Cerebellar nuclear complex (tissue), 1 donor: ENCODE data around the gene HRCT1.
"Not testable (repeated sequence)": the region's sequence is repeated elsewhere in the genome, so short reads cannot be mapped to it uniquely, and the experiment has no call there.

Experiments used
- DNase-seq, 2 experiments: peaks; one replicate each; lab custom pipeline; 2025; lab: John Stamatoyannopoulos, UW

Gene HRCT1

GRCh38 chr9:35897376-35898099 is 8.5 kb upstream of the HRCT1 start:
- DNase-seq = not testable (repeated sequence)

GRCh38 chr9:35898337-35898736 is 7.7 kb upstream of the HRCT1 start:
- no peak for DNase-seq

DNA sequence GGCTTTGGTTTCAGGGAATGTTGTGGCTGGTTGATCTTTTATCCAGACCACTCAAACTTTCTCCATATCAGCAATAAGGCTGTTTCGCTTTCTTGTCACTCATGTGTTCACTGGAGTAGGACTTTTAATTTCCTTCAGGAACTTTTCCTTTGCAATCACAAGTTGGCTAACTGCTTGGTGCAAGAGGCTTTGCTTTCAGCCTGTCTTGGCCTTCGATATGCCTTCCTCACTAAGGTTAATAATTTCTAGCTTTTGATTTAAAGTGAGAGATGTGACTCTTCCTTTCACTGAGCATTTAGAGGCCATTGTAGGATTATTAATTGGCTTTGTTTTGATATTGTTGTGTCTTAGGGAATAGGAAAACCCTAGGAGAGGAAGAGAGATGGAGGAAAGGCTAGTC is 7.0 kb upstream of the HRCT1 start:
- no peak for DNase-seq

- peak in 1 of 2 experiments; percentile 39 for DNase-seq
These were observed 3.0 kb upstream of the HRCT1 start for GRCh38 chr9:35903049-35903448.

- DNase-seq = no peak
These were observed 1.7 kb upstream of the HRCT1 start for GRCh38 chr9:35904338-35904737.

DNA sequence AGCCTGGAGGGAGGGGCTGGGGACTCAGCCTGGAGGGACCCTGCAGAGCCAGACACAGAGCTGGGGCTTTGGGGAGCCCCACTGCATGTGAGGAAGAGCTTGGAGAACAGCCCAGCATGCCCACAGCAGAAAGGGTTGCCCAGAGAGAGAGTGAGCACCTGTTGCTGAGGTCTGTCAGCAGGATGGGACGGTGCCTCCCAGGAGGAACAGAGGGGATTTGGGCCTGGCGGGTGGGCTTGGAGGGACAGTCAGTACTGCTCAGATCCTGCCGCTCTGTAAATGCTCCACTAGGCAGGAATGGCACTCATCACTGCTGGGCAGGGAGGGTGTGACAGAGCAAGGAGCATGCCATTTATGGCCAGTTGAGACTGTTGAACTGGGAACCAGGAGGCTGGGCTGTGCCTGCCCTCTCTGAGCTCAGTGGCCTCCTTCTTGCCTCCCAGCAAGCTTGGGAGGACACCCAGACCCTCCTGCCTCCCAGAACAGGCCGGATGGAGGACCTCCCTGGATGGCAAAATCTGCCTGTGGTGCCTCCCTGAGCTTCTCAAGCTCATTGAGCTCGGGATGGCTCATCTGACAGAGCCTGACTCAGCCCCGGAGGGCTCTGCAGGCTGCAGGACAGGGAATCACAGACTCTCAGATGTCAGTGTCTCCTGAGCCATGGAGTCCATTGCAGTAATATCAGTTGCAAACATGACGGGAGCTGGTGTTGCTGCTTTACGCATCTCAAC is 786 bp upstream of the HRCT1 start:
- DNase-seq = no peak

- DNase-seq = no peak
These were observed 1.1 kb downstream of the HRCT1 start for GRCh38 chr9:35906923-35907699.

GRCh38 chr9:35907711-35908503 is 1.9 kb downstream of the HRCT1 start:
- DNase-seq = no peak

DNA sequence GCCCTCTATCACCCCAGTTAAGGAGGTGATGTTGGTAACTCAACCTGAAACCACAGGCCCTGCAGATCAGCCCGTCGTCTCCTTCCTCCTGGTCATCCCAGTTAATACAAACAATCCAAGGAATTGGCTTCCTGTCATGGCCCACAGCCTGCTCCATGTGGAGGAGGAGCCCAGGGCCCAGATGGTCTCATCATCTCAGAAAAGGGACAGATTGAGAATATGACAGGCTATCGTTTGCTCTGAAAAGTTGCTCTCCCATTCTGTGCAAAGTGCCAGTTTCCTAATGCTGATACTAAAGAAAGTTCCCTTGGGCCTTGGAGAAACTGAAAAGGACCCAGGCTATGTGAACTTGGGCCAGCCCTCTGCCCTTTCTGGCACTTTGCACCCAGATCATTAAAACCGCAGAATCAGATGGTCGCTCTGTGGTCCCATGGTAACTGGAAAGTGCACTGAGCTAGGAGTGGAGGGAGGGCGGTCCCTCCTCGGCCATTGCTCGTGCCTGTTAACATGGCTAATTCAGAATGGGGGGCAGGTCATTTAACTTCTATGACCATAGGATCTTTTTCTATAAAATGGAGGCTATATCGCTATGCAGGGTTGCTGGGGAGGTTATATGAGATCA is 2.6 kb downstream of the HRCT1 start:
- DNase-seq = peak; percentile 74 to 84

GRCh38 chr9:35909274-35909673 is 3.3 kb downstream of the HRCT1 start, which contains the start of gene SPAAR:
Gene SPAAR, plus strand, starts transcription at chr9:35909490. Its CDS starts 974 bp downstream, at chr9:35910464.
- DNase-seq = no peak

GRCh38 chr9:35909687-35910612 is 3.9 kb downstream of the HRCT1 start:
- no peak for DNase-seq

DNA sequence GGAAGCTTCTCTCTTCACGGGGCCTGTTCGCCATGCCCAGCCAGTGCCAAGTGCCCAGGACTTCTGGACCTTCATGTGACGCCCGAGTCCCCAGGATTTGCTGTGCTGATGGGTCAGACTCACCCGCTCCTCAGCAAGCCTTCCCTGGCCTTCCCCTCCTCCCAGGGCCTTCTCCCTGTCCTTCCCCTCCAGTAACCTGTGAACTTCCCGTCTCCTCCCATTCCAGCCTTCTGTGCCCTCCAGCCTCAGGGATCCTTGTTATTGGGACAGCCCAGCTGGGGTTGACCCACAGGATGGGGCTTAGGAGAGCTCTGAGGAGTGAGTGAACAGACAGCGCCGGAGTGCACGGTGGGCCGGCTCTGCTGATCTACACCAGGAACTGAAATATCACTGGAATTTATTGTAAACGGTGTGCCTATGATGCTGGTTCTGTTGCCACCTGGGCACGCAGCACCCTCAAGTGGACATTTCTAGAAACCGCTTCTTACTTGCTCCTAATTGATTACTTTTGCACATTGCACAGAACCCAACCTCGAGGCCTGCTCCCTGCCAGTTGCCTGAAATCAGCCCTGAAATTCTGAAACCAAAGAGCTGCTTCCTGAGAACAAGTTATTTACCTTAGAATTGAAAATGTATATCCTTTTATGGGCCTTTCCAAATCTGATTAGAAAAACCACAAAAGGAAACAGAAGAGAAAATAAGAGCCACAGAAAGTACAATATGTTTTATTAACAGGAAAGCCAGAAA is 4.8 kb downstream of the HRCT1 start:
- no peak for DNase-seq

DNA sequence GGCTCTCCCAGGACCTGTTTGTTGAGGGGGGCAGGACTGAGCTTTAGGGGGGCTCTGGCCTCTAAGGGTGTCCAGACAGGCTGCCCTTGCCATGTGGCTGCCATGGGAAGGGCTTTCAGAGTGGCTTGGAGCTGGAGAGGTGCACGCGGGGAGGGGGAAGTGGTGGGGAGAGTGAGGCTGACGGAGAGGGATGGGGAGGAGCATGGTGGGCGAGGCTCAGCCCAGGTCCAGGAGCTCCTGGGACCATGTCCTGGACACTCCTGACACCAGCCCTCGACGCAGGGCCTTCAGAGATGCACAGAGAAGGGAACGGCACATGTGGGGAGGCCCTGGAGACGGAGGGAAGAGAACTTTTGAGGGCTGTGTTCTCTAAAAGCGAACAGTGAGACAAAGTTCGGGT is 5.7 kb downstream of the HRCT1 start:
- no peak for DNase-seq

- no peak for DNase-seq
These were observed 6.9 kb downstream of the HRCT1 start for GRCh38 chr9:35912791-35913400.

- DNase-seq = not testable (repeated sequence)
These were observed 7.4 kb downstream of the HRCT1 start for GRCh38 chr9:35913429-35913828.

DNA sequence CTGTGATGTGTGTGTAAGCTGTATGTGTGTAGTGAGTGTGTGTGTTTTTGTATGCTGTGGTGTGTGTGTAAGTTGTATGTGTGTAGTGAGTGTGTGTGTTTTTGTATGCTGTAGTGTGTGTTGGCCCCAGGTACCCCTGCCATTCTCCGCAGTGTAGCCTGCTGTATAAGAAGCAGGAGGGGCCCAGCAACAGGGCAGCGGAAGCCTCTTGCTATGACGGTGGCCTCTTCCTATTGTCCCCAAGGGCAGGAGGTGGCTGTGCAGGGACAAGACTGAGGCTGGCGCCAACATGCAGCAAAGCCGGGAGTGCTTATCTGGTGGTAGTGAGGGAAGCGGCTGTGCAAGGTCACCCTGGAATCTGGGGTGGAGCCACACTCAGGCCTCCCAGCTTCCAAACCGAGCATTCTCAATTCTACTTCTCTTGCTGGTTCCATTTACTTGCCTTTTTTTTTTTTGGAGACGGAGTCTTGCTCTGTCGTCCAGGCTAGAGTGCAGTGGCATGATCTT is 8.4 kb downstream of the HRCT1 start:
- no peak for DNase-seq

DNA sequence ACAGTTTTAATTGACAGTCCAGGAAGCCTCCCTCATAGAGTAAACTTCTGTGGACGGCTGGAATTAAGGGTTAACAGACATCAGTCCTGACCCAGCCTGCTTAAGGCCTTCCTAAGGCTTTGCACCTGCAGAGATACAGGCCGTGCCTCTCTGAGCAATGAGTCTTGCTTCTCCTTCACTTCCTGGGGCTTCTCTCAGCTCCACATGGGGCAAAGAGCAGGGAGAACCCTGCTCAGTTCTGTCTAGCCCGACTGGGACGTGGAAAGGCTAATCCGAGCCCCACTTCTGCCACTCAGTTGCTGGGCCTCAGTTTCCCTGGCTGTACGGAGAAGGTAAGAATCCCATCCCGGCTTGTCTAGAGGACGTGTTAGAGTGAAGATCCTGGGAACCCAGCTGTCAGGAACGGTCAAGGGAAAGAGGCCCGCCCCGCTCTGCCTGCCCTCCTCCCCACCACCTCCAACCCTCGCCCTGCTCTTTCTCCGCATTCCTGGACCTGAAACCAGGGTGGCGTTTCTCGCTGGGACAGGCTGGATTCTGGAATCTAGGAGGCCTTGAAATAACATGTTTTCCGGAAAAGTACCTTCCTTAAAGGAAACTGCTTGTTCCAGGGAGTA is 9.8 kb downstream of the HRCT1 start:
- DNase-seq = no peak

- DNase-seq = no peak
These were observed 11.3 kb downstream of the HRCT1 start for GRCh38 chr9:35917261-35917660.
